CD4-positive, alpha-beta memory T cell (primary cell): Measurements from ENCODE around the gene CGN. TPM values are rescaled to one million over a fixed set of nuclear protein-coding genes. Genes with fewer than 3 reads are reported as not detected.

Experiments used
- CTCF ChIA-PET: fragments of 350-600 bp; sonication (Branson Sonifier 250); formaldehyde crosslinking; loops from one replicate; lab custom pipeline; 2021; ENCODE audit warnings: inconsistent platforms; ENCODE audit not compliant: partially characterized antibody; lab: Charles Lee
- POLR2A ChIA-PET: fragments of 350-600 bp; sonication (Branson Sonifier 250); formaldehyde crosslinking; loops from one replicate; lab custom pipeline; 2021; ENCODE audit not compliant: partially characterized antibody; lab: Charles Lee
- DNase-seq, 5 donors: peaks; one replicate each; pipeline versions ENCODE4 v3.0.0 to v3.0.0-alpha.2; 2020 to 2022; ENCODE audit warnings: mixed read lengths in 1 of 5
- H3K27ac ChIP-seq: one replicate; pipeline ENCODE4 v1.7.0; 2013; ENCODE audit warnings: low read depth, low read length
- H3K27me3 ChIP-seq: 2 replicates; pipeline ENCODE4 v1.7.0; 2013; ENCODE audit warnings: mild to moderate bottlenecking, low read length, moderate library complexity; ENCODE audit not compliant: insufficient read depth
- H3K36me3 ChIP-seq: 2 replicates; pipeline ENCODE4 v1.7.0; 2013; ENCODE audit warnings: mild to moderate bottlenecking, low read length, moderate library complexity; ENCODE audit not compliant: insufficient read depth
- H3K4me1 ChIP-seq: 2 replicates; pipeline ENCODE4 v1.7.0; 2013; ENCODE audit warnings: mild to moderate bottlenecking, low read length, moderate library complexity; ENCODE audit not compliant: insufficient read depth
- H3K4me3 ChIP-seq, 2 donors: one replicate each; pipeline ENCODE4 v1.7.0; 2013; ENCODE audit warnings: low read length in 2 of 2, mild to moderate bottlenecking in 1 of 2
- H3K9me3 ChIP-seq, 2 donors: one replicate each; pipeline ENCODE4 v1.7.0; 2013; ENCODE audit warnings: low read length in 2 of 2, control low read depth in 1 of 2; ENCODE audit not compliant: control insufficient read depth in 1 of 2
- H3K27ac Mint-ChIP-seq, 7 donors: one replicate each; pipeline ENCODE4 v1.8.0; 2020 to 2021; ENCODE audit warnings: mixed read lengths in 7 of 7, mild to moderate bottlenecking in 6 of 7, inconsistent platforms in 3 of 7, moderate library complexity in 3 of 7
- H3K27me3 Mint-ChIP-seq, 2 donors: one replicate each; pipeline ENCODE4 v1.8.0; 2020 to 2021; ENCODE audit warnings: mixed read lengths in 2 of 2
- H3K36me3 Mint-ChIP-seq, 2 donors: one replicate each; pipeline ENCODE4 v1.8.0; 2020 to 2021; ENCODE audit warnings: mixed read lengths in 2 of 2, inconsistent platforms in 1 of 2, mild to moderate bottlenecking in 1 of 2
- H3K4me1 Mint-ChIP-seq, 4 donors: one replicate each; pipeline ENCODE4 v1.8.0; 2020 to 2021; ENCODE audit warnings: mixed read lengths in 4 of 4, mild to moderate bottlenecking in 1 of 4
- H3K4me3 Mint-ChIP-seq, 8 donors: one replicate each; pipeline ENCODE4 v1.8.0; 2020 to 2021; ENCODE audit warnings: mixed read lengths in 8 of 8, mild to moderate bottlenecking in 7 of 8, moderate library complexity in 6 of 8, inconsistent platforms in 3 of 8
- H3K9me3 Mint-ChIP-seq, 8 donors: one replicate each; pipeline ENCODE4 v1.8.0; 2020 to 2021; ENCODE audit warnings: mixed read lengths in 8 of 8, mild to moderate bottlenecking in 5 of 8, inconsistent platforms in 3 of 8, moderate library complexity in 1 of 8
- intact Hi-C: fragments of 100-400 bp; cut with micrococcal nuclease; formaldehyde crosslinking; loops from one replicate; pipeline ENCODE4 v1.15.1; 2023
- polyA plus RNA-seq, 2 donors: library from polyadenylated mRNA; unstranded; fragments of 300-500 nt; fragmentation: Illumina TruSeq; gene quantifications; one replicate each; pipeline ENCODE4 v1.2.3, GENCODE V29; 2021
- total RNA-seq, 2 experiments: library from RNA; stranded (reverse); gene quantifications; one replicate each; pipeline ENCODE4 v1.2.3, GENCODE V29; 2021

CGN gene
- total and polyA plus RNA-seq, 4 experiments from 2014 or later = 0.81 to 1.4 (median 1.0) TPM; not detected in 1

DNA sequence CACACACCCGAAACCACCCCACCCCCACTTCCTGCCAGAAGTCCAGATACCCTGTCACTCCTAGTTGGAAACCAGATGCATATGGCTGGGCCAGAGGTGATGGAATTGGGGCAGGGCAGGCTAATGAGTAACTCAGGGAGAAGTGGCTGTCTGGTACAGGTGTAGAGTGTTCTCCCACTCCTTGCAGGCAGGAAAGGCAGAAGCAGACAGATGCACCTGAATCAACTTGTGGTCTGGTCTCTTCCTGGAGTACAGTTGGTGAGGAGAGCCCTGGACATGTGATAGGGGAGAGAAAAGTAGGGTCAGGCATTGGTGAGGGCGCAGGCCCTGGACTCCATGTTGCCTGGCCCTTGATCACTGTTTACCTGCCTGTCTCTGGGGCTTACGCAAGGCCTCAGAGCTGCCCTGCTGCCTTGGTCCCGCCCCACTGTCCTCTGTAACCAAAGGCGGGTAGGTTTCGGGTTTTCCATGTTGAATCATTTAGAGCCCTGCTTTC is 2.5 kb downstream of the CGN start:
- Mint-ChIP-seq H3K4me1 (peaks cover 12 to 39% (median 24%) of the 10 kb centered on the region in 4 donors), H3K27me3 (no peaks in the 10 kb centered on the region), H3K9me3 (no peaks in the 10 kb centered on the region), H3K4me3 (peak overlapping the region in 7 of 8 donors; percentile 7 to 76 (median 53)), H3K36me3 (peaks cover 0 to 2% of the 10 kb centered on the region in 2 donors), H3K27ac (peak overlapping the region in 3 of 7 donors; percentile 3 to 87 (median 60))
- H3K27ac ChIP-seq = no peak overlapping the region
- ChIA-PET CTCF (no interaction called here), POLR2A (no interaction called here)
- no peaks in the 10 kb centered on the region for H3K9me3 ChIP-seq
- H3K36me3 ChIP-seq = no peaks in the 10 kb centered on the region
- DNase-seq = no peak
- intact Hi-C loops = loop anchor here (5.0 kb wide), 1 partner anchor 41 kb away; no protein-coding TSS in a partner anchor
- H3K4me3 ChIP-seq = no peak overlapping the region
- H3K4me1 ChIP-seq = peaks cover 31% of the 10 kb centered on the region
- no peaks in the 10 kb centered on the region for H3K27me3 ChIP-seq

DNA sequence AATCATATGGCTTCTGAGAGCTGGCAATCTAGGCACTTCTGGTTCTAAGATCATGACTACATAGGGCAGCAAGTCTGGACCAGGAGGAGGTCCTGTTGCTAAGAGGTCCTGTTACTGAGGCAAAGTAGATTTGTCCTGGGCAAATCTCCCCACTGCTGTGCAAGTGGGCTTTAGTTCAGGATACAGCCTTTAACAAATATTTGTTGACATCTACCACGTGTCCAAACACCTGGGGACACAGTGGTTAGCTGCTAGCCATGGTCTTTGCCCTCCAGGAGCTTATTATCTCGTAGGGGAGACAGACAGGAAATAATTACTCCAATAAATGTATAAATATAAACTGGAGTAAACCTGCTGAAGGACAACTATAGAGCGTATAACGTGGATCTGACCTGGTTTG is 3.2 kb downstream of the CGN start:
- no peaks in the 10 kb centered on the region for H3K27me3 Mint-ChIP-seq
- peaks cover 31% of the 10 kb centered on the region for H3K4me1 ChIP-seq
- ChIA-PET POLR2A (no interaction called here), CTCF (no interaction called here)
- no peak overlapping the region for H3K4me3 ChIP-seq
- peaks cover 12 to 39% (median 24%) of the 10 kb centered on the region in 4 donors for H3K4me1 Mint-ChIP-seq
- H3K27ac ChIP-seq = no peak overlapping the region
- peak overlapping the region in 2 of 8 donors; percentile 32 to 40 for H3K4me3 Mint-ChIP-seq
- peak overlapping the region in 1 of 7 donors; percentile 3 for H3K27ac Mint-ChIP-seq
- peaks cover 0 to 2% of the 10 kb centered on the region in 2 donors for H3K36me3 Mint-ChIP-seq
- intact Hi-C loops = loop anchor here (5.0 kb wide), 1 partner anchor 42 kb away; no protein-coding TSS in a partner anchor
- H3K27me3 ChIP-seq = no peaks in the 10 kb centered on the region
- H3K9me3 Mint-ChIP-seq = no peaks in the 10 kb centered on the region
- no peaks in the 10 kb centered on the region for H3K9me3 ChIP-seq
- H3K36me3 ChIP-seq = no peaks in the 10 kb centered on the region
- DNase-seq = no peak

DNA sequence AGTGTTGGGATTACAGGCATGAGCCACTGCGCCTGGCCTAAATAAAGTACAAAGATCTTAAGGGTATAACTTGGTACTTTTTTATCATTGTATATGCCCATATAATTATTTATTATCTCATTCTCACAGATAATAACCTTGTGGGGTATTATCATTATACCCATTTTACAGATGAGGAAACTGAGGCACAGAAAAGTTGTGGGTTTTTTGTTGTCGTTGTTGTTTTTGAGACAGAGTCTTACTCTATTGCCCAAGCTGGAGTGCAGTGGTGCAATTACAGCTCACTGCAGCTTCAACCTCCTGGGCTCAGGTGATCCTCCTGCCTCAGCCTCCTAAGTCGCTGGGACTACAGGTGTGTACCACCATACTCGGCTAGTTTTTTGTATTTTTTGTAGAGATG is 4.1 kb downstream of the CGN start:
- Mint-ChIP-seq H3K4me3 (no peak overlapping the region), H3K9me3 (no peaks in the 10 kb centered on the region), H3K27me3 (no peaks in the 10 kb centered on the region), H3K4me1 (peaks cover 12 to 37% (median 23%) of the 10 kb centered on the region in 4 donors), H3K36me3 (peaks cover 0 to 2% of the 10 kb centered on the region in 2 donors), H3K27ac (no peak overlapping the region)
- Histone ChIP-seq H3K27ac (no peak overlapping the region), H3K9me3 (no peaks in the 10 kb centered on the region), H3K4me3 (no peak overlapping the region), H3K36me3 (no peaks in the 10 kb centered on the region), H3K4me1 (peaks cover 31% of the 10 kb centered on the region), H3K27me3 (no peaks in the 10 kb centered on the region)
- POLR2A ChIA-PET = no interaction called here
- CTCF ChIA-PET = no interaction called here
- DNase-seq = no peak
- intact Hi-C loops = no loop called here

DNA sequence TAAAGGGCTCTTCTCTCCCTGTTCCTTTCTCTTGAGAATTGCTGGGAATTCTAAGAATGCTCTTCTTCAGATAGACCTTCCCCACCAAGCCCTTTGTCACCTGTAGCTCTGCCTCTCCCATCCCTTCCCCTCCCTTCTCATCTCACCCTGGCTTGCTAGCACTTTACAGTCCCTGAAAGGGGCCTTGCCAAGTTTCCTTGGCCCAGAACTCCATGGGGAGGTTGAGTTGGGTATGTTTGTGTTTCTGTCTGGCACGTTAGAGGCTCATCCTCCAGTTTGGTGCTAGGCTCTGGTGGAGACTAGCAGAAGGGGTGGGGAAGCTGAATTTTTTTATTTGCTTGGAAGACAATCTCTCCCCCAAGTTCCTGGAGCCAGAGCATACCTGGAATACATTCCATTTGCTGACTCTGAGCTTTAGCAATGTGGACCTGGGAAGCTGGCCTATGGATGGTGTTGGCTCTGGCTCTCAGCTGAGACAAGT is 4.9 kb downstream of the CGN start:
- DNase-seq = no peak
- Histone ChIP-seq H3K9me3 (no peaks in the 10 kb centered on the region), H3K27ac (no peak overlapping the region), H3K27me3 (no peaks in the 10 kb centered on the region), H3K4me1 (peaks cover 26% of the 10 kb centered on the region), H3K36me3 (no peaks in the 10 kb centered on the region), H3K4me3 (no peak overlapping the region)
- Mint-ChIP-seq H3K4me3 (peak overlapping the region in 1 of 8 donors; percentile 7), H3K36me3 (no peaks in the 10 kb centered on the region), H3K9me3 (no peaks in the 10 kb centered on the region), H3K27ac (no peak overlapping the region), H3K4me1 (peaks cover 10 to 30% (median 19%) of the 10 kb centered on the region in 4 donors), H3K27me3 (no peaks in the 10 kb centered on the region)
- ChIA-PET CTCF (no interaction called here), POLR2A (no interaction called here)
- intact Hi-C loops = no loop called here

DNA sequence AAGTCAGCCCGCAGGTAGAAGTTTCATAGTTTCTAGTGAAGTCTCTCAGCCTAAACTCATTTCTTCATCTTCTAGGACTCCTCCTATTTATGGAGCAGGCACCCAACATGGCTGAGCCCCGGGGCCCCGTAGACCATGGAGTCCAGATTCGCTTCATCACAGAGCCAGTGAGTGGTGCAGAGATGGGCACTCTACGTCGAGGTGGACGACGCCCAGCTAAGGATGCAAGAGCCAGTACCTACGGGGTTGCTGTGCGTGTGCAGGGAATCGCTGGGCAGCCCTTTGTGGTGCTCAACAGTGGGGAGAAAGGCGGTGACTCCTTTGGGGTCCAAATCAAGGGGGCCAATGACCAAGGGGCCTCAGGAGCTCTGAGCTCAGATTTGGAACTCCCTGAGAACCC is 7.2 kb downstream of the CGN start:
- Mint-ChIP-seq H3K4me3 (no peak overlapping the region), H3K9me3 (no peaks in the 10 kb centered on the region), H3K27ac (no peak overlapping the region), H3K4me1 (peaks cover 3 to 11% (median 7%) of the 10 kb centered on the region in 4 donors), H3K27me3 (no peaks in the 10 kb centered on the region), H3K36me3 (no peaks in the 10 kb centered on the region)
- H3K4me1 ChIP-seq = peaks cover 6% of the 10 kb centered on the region
- no peak overlapping the region for H3K27ac ChIP-seq
- no peaks in the 10 kb centered on the region for H3K9me3 ChIP-seq
- no peak overlapping the region for H3K4me3 ChIP-seq
- CTCF ChIA-PET = no interaction called here
- intact Hi-C loops = no loop called here
- H3K36me3 ChIP-seq = no peaks in the 10 kb centered on the region
- no peak for DNase-seq
- no peaks in the 10 kb centered on the region for H3K27me3 ChIP-seq
- POLR2A ChIA-PET = no interaction called here

DNA sequence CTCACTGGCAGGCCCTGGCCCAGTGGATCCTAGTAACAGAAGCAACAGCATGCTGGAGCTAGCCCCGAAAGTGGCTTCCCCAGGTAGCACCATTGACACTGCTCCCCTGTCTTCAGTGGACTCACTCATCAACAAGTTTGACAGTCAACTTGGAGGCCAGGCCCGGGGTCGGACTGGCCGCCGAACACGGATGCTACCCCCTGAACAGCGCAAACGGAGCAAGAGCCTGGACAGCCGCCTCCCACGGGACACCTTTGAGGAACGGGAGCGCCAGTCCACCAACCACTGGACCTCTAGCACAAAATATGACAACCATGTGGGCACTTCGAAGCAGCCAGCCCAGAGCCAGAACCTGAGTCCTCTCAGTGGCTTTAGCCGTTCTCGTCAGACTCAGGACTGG is 7.7 kb downstream of the CGN start:
- ChIA-PET CTCF (no interaction called here), POLR2A (no interaction called here)
- Histone ChIP-seq H3K36me3 (no peaks in the 10 kb centered on the region), H3K4me1 (peaks cover 1% of the 10 kb centered on the region), H3K4me3 (no peak overlapping the region), H3K27ac (no peak overlapping the region), H3K27me3 (no peaks in the 10 kb centered on the region), H3K9me3 (no peaks in the 10 kb centered on the region)
- Mint-ChIP-seq H3K9me3 (no peaks in the 10 kb centered on the region), H3K36me3 (no peaks in the 10 kb centered on the region), H3K27ac (no peak overlapping the region), H3K4me3 (no peak overlapping the region), H3K27me3 (no peaks in the 10 kb centered on the region), H3K4me1 (peaks cover 0 to 6% (median 3%) of the 10 kb centered on the region in 4 donors)
- intact Hi-C loops = no loop called here
- no peak for DNase-seq

DNA sequence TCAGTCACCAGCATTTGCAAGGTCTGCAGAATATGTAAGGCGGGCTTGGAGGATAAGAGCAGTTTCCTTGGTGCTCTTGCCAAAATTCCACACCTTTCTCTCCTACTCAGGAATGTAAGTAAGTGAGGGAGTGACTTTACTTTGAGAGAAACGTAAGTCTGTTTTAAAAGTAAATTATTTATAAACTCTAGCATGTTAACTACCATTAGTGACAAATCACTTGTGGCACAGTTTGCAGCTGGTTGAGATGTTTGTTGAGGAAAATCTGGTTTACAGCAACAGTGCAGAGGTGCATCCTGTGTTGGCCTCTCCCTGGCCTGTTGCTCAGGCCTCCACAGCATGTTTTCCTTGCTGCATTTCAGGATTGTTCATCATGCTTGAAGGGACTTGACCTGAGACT is 8.5 kb downstream of the CGN start:
- Mint-ChIP-seq H3K4me3 (no peak overlapping the region), H3K36me3 (no peaks in the 10 kb centered on the region), H3K27ac (no peak overlapping the region), H3K9me3 (no peaks in the 10 kb centered on the region), H3K27me3 (no peaks in the 10 kb centered on the region), H3K4me1 (no peaks in the 10 kb centered on the region)
- no peaks in the 10 kb centered on the region for H3K36me3 ChIP-seq
- DNase-seq = no peak
- no peaks in the 10 kb centered on the region for H3K4me1 ChIP-seq
- H3K27ac ChIP-seq = no peak overlapping the region
- intact Hi-C loops = no loop called here
- no peaks in the 10 kb centered on the region for H3K9me3 ChIP-seq
- no peak overlapping the region for H3K4me3 ChIP-seq
- H3K27me3 ChIP-seq = no peaks in the 10 kb centered on the region
- CTCF ChIA-PET = interaction anchor here (1.5 to 1.6 kb wide), 2 partner anchors 10 to 22 kb away, joined by 3 to 4 read pairs; no protein-coding TSS in a partner anchor
- POLR2A ChIA-PET = no interaction called here
